Measurements from ENCODE around the gene SUPT3H.

SUPT3H gene

GRCh38 chr6:44983467-44984365 is 394.0 kb downstream of the SUPT3H start:
- DNase-seq = no peak

DNA sequence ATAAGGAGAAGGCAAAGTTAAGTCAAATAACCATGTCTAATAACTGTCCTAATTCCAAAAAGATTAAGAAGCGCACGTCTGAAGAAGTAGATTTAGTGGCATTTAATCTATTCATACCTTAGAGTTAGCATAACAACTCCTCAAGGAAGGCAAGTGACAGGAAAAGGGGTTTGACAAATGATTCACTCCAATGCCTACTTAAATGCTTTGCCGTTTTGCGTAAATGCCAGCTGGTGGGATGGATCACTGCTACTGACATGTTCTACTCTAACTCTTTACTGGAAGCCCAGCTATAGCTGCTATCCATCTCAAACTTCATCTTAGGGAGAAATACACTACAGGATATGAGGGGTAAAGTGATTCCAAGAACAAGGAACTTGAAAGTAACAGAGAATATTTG is 396.9 kb downstream of the SUPT3H start:
- no peak for DNase-seq

DNA sequence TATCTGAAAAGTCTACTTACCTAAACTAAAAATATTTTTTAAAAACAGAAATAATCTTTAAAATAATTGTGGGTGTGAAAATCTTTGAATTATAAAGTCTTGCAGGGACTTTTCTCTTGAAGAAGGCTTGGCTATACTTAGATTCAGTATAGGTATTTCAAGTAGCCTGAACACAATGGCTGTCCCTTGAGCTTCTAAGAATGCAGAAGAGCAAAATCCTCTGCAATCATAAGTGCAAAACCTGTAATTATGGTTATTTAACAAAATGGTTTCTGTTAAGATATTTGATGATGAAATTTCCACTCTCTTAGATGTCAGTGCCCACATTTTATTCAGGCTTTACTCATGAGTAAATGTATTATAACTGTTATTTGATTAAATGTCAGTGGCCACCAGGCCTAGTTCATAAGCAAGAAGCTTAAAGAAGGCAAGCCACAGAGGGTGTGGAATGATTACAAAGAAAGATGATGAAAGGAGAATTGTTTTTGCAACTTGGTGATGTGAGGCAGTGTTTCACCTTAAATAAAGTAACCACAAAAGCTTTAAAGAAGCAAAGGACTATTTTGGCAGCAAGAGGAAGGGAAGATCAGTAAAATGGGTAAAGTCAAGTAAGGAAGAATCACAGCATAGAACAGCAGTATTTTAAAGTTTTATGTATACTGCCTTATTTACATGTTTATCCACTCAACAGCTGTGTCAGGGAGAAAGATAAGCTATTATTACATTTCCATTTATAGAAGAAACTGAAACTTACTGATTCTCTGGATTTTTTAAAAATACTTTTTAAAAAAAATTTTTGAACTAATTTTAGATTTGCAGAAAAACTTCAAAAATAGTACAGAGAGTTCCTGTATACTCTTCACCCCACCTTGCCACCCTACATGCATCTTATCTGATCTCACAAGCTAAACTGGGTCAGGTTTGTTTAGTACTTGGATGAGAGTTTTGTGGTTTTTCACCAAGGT is 400.8 kb downstream of the SUPT3H start:
- DNase-seq = no peak

DNA sequence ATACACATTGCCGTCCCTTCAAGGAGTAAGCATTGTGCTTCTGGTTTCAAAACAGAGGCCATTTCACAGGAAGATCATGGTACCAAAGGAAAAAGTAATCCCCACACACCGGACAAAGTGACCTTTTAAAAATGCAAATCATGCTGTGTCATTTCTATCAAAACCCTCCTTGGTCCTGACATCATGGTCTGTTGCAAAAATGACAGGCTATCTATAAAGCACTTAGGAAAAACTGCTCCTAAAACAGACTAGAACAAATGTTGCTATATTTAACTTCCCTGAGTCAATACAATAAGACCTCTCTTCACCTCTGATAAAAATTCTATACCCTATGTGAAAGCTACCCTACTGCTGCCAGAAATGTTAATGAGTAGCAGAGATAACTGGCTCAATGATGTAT is 403.2 kb downstream of the SUPT3H start:
- no peak for DNase-seq

GRCh38 chr6:44972709-44973108 is 405.0 kb downstream of the SUPT3H start:
- DNase-seq = no peak

DNA sequence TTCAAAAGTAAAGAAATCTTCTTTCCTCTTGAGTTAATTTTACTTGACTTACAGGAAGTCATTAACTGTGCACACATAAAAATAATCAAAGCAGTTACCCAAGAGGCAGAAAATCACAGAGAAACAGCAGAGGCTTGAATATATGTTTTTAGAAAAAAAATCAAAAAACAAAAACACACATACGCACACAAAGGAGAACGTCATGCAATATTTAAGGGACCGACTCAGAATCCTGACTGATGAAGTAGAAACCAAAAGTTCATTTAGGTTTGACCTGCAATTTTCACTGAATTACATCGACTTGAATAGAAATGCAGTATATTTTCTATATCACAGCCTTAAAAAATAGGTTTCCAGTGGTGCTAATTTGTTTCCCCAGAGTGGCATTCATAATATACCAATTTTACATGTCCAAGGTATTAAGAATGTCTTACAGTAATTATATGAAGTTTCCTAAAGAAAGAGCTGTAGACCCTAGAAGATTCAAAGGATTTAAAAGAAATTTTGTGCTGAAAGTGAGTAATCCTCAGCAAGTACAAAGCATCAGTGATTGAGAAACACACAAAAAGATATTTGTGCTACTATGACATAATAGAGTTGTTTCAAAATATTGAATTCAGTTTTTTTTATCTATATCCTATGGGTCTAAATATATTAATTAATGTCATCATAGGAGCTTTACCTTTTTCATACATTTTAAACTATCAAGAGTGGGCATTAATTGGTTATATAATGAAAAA is 408.1 kb downstream of the SUPT3H start:
- DNase-seq = no peak

- no peak for DNase-seq
These were observed 410.3 kb downstream of the SUPT3H start for GRCh38 chr6:44967481-44967880.

DNA sequence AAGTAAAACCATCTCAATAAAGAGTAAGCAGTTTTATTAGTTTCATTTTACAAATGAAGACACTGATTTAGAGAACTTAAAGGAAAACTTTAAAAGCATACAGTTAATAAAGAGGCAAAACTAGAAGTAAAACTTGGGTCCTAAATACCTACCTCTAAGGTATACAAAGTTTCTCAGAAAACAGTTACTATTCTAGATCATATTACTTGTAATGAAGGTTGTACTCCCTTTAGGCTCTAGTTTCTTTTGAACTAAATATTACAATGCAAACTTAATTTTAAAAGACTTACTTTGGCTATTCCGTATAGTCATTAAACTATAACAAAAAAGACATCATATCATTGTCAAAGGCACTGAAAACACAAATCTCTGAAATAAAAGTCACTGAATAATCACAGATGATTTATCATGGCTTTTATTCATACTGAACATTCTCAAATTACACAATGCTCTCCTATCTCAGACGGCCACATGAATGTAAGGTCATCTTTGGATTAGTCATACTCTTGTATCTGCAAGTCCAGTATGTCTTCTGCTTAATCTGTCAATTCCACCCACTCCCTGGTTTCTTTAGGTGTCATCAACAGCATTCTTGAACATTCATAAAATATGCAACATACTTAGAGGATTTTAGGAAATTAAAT is 411.2 kb downstream of the SUPT3H start:
- no peak for DNase-seq

- DNase-seq = no peak
These were observed 412.0 kb downstream of the SUPT3H start for GRCh38 chr6:44965708-44966107.

- DNase-seq = no peak
These were observed 416.8 kb downstream of the SUPT3H start for GRCh38 chr6:44960898-44961297.

DNA sequence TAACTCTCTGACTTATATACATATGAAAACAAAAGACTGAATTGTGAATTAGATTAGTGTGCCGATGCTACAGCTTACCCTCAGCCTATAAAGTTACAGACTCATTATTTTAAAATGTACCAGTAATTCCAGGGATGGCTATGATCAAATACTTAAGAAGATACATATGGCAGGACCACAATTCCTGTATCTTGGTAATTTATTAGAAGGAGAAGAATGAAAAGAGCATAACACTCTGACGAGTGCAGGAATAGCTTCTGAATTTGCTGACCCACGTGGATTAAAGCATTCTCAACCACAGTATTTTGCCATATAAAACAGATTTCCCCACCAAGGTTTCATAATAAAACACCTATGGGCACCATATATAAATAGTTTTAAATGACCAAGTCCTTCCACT is 418.1 kb downstream of the SUPT3H start:
- DNase-seq = no peak

GRCh38 chr6:44957156-44957555 is 420.6 kb downstream of the SUPT3H start:
- no peak for DNase-seq

DNA sequence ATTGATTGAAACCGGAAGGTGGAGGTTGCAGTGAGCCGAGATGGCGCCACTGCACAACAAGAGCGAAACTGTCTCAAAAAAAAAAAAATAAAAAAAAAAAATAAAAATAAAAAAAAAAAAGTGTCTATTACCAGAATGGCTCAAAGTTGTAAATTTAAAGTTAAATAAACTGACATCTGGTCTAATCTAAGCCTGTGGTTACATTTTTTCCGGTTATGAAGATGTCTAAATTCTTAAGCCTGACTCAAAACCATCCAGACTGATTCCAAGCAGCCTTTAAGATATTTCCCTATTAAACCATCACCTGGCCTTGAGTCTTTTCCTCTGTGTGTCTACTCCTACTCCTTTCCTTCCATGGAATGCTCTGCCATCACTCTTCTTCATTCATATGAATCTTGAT is 421.3 kb downstream of the SUPT3H start:
- no peak for DNase-seq

DNA sequence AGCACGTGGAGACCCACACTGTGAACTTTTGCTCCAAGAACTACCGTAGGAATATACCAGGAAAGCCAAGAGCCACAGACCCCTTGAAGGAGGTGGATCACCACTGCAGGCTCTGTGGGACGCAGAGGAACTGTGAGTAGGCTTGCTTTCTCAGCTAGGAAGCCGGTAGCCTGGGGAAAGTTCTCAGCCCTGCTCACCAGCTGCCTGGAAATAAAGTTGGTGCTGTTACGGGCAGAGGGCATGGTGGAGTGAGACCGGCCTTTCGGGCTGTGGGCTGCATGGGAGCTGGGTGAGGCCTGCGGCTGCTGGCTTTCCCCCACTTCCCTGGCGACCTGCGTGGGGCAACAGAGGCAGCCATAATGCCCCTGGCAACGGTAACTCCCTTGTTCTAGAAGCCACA is 422.6 kb downstream of the SUPT3H start:
- no peak for DNase-seq

DNA sequence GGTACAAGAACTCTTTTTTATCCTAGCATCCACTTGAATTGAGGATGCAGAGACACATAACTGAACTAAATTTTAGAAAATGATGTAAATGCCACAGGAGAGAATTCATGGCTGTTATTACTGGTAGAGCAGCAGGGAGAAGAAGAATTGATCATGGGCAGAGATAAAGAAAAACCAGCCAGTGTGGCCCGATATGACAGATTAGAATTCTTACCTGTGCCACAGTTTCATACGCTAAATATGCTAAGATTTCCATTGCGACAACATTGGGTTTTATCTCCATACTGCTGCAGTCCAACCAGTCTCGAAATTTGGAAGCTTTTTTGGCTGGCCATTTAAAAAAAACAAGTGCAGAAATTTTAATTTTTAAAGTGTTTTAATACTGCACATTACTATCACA is 423.5 kb downstream of the SUPT3H start:
- DNase-seq = no peak

DNA sequence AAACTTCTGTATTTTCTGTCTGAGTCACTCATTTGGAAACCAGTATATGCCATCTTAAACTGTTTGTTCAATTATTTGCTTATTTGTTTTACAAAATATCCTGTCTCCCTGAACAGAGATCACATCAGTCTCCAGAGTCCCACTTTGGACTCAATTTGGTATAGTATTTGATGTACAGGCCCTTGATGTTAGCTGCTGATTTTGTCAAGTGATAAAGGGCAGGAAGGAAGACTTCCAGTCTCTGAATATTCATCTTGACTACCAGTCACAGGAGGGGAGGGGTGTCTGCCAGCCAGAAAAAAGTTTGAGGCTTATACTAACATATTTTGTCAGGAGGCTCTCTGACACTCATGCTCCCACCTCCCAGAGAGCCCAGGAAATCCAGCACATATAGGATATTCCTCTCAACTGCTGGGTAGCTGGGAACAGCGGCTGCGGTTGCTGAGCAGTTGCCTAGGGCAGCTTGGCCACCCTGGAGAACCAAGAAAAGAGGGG is 426.4 kb downstream of the SUPT3H start:
- DNase-seq = no peak

- DNase-seq = no peak
These were observed 428.0 kb downstream of the SUPT3H start for GRCh38 chr6:44949596-44950201.

GRCh38 chr6:44943541-44943940 is 434.2 kb downstream of the SUPT3H start:
- DNase-seq = no peak

DNA sequence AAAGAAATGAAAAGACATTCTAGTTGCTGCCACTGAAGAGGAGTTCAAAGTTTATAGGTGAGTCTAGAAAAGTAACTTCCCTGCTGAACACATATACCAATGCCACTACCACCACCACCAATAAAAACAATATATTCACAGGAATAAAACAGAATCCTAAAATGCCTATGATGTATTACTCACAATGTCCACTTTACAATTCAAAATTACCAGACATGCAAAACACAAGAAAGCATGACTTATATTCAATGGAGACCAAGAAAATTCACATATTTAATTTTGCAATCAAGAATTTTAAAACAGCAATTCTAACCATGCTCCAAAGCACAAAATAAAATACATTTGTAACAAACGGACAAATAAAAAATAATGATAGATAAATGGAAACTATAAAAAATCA is 434.9 kb downstream of the SUPT3H start:
- no peak for DNase-seq

DNA sequence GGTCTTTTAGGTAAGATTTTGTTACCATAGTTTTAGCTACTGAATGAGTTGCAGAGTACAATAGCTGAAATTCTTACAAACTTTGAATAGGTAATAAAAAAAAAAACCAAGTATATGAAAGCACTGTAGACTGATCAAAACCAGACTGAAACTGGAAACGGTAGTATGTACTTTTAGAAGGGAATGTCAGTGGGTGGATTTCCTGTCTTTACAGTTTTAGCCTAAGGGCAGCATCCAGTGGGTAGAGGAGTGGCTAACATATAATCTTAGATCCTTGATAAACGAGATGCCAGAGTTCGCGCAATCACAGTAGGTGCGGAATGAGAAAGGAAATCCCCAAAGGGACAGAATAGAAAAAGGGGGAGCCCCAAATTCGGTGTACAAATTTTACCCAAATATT is 435.5 kb downstream of the SUPT3H start:
- no peak for DNase-seq

GRCh38 chr6:44940367-44940766 is 437.4 kb downstream of the SUPT3H start:
- no peak for DNase-seq
